DND-41 (cell line): ENCODE data around the gene FH.

ENCODE experiments used
- ATAC-seq: fragments of 200-7000 bp; cut with Tn5 transposase; 3 replicates; pipeline ENCODE4 v1.9.1; 2021; ENCODE audit warnings: low read depth; ENCODE audit not compliant: insufficient read depth
- DNase-seq: peaks from one replicate; pipeline ENCODE4 v3.0.0-alpha.2; 2020
- H2AFZ ChIP-seq: 2 replicates; pipeline ENCODE4 v1.6.0; 2012; ENCODE audit warnings: low read depth, low read length
- H3K27ac ChIP-seq: 2 replicates; pipeline ENCODE4 v1.5.1; 2012; ENCODE audit warnings: low read length, inconsistent platforms
- H3K27me3 ChIP-seq: fragments of 200-600 bp; sonication (generic); 2 replicates; pipeline ENCODE4 v1.6.0; 2012; ENCODE audit warnings: low read length, mild to moderate bottlenecking, inconsistent platforms; ENCODE audit not compliant: insufficient read depth, poor library complexity
- H3K36me3 ChIP-seq: 2 replicates; pipeline ENCODE4 v1.5.1; 2012; ENCODE audit warnings: low read length, inconsistent platforms; ENCODE audit not compliant: insufficient read depth
- H3K4me1 ChIP-seq: 2 replicates; pipeline ENCODE4 v1.5.1; 2012; ENCODE audit warnings: mild to moderate bottlenecking, low read length; ENCODE audit not compliant: insufficient read depth
- H3K4me2 ChIP-seq: 2 replicates; pipeline ENCODE4 v1.6.0; 2012; ENCODE audit warnings: mild to moderate bottlenecking, moderate library complexity, low read length, inconsistent platforms; ENCODE audit not compliant: insufficient read depth
- H3K4me3 ChIP-seq, 2 experiments: fragments of 200-600 bp in 1 of 2; shearing (Covaris generic) in 1 of 2; 2 replicates each; pipeline ENCODE4 v1.5.1; 2012 to 2016; ENCODE audit warnings: inconsistent platforms in 2 of 2, low read length in 2 of 2, mild to moderate bottlenecking in 2 of 2, low read depth in 1 of 2, moderate library complexity in 1 of 2
- H3K79me2 ChIP-seq: 2 replicates; pipeline ENCODE4 v1.6.0; 2012; ENCODE audit warnings: low read length, inconsistent platforms; ENCODE audit not compliant: insufficient read depth
- H3K9ac ChIP-seq: 2 replicates; pipeline ENCODE4 v1.6.0; 2012; ENCODE audit warnings: low read depth, mild to moderate bottlenecking, inconsistent platforms, low read length, moderate library complexity
- H3K9me3 ChIP-seq: 2 replicates; pipeline ENCODE4 v1.5.1; 2012; ENCODE audit warnings: low read length, moderate library complexity, mild to moderate bottlenecking, inconsistent platforms; ENCODE audit not compliant: insufficient read depth, severe bottlenecking
- H4K20me1 ChIP-seq: 2 replicates; pipeline ENCODE4 v1.6.0; 2012; ENCODE audit warnings: low read length; ENCODE audit not compliant: insufficient read depth
- EZH2 ChIP-seq: IDR thresholded peaks from 3 replicates; pipeline ENCODE4 v1.6.1; 2012; ENCODE audit warnings: borderline replicate concordance, low read depth, mild to moderate bottlenecking, moderate library complexity, low read length, inconsistent platforms; ENCODE audit not compliant: severe bottlenecking
- TF ChIP-seq, protein P1 (sequence below): IDR thresholded peaks from 2 replicates; pipeline ENCODE4 v1.5.1; 2012; ENCODE audit warnings: borderline replicate concordance, low read length, moderate library complexity, mild to moderate bottlenecking; ENCODE audit not compliant: poor library complexity, severe bottlenecking; ENCODE audit errors: extremely low read depth

The FH gene

DNA sequence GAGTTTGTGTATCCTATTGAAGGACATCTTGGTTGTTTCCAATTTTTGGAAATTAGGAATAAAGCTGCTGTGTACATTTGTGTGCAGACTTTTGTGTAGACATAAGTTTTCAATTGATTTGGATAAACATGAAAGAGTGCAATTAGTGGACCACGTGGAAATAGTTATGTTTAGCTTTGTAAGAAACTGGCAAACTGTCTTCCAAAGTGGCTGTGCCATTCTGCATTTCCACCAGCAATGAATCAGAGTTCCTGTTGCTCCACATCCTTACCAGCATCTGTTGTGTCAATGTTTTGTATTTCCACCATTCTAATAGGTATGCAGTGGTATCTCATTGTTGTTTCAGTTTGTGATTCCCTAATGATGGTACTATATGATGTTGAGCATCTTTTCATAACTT lies 46.5 kb downstream of the FH start:
- Histone ChIP-seq H3K9me3 (no peaks in the 10 kb centered on the region), H3K4me1 (no peaks in the 10 kb centered on the region), H3K79me2 (no peaks in the 10 kb centered on the region), H4K20me1 (no peaks in the 10 kb centered on the region), H2AFZ (no peak overlapping the region), H3K4me2 (no peak overlapping the region), H3K27ac (no peak overlapping the region), H3K9ac (no peak overlapping the region), H3K27me3 (no peaks in the 10 kb centered on the region), H3K36me3 (no peaks in the 10 kb centered on the region), H3K4me3 (no peak overlapping the region)
- TF ChIP-seq EZH2: no peak
- TF ChIP-seq, protein P1, sequence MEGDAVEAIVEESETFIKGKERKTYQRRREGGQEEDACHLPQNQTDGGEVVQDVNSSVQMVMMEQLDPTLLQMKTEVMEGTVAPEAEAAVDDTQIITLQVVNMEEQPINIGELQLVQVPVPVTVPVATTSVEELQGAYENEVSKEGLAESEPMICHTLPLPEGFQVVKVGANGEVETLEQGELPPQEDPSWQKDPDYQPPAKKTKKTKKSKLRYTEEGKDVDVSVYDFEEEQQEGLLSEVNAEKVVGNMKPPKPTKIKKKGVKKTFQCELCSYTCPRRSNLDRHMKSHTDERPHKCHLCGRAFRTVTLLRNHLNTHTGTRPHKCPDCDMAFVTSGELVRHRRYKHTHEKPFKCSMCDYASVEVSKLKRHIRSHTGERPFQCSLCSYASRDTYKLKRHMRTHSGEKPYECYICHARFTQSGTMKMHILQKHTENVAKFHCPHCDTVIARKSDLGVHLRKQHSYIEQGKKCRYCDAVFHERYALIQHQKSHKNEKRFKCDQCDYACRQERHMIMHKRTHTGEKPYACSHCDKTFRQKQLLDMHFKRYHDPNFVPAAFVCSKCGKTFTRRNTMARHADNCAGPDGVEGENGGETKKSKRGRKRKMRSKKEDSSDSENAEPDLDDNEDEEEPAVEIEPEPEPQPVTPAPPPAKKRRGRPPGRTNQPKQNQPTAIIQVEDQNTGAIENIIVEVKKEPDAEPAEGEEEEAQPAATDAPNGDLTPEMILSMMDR: no peak
- DNase-seq: no peak
- ATAC-seq: no peak

DNA sequence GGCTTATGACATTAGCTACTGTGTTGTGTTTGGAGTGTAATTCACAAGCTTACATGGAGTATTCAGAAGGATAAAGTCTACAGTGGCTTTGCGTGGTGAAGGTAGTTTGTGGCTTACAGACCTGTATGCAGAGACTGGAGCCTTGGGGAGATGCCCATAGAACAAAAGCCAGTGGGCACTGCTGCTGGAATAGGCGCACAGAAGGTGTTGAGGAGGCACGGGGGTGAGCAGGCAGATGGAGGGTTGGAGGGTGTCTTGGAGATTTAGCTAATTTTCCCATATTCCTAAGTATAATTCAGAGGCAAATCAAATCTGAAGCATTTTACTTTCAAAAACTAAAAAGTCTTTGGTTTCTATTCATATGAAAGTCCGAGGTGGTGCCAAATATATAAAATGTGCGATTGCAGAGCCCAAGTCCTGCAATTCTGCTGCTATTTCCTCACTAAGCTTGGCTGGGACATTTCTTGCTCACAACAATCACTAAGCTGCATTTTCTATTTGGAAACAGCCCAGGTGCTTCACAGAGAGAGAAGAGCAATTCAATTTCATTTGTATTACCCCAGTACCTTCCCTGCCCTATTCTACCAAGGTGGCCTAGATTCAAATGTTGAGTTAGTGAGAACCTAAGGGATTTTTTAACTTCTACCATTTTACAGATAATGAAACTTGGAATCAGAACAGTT lies 48.5 kb downstream of the FH start:
- Histone ChIP-seq H3K4me1 (no peaks in the 10 kb centered on the region), H3K27ac (no peak overlapping the region), H4K20me1 (no peaks in the 10 kb centered on the region), H3K27me3 (no peaks in the 10 kb centered on the region), H3K4me2 (no peak overlapping the region), H3K4me3 (no peak overlapping the region), H3K79me2 (no peaks in the 10 kb centered on the region), H3K36me3 (no peaks in the 10 kb centered on the region), H2AFZ (no peak overlapping the region), H3K9ac (no peak overlapping the region), H3K9me3 (no peaks in the 10 kb centered on the region)
- no peak for TF ChIP-seq EZH2
- TF ChIP-seq, protein P1: no peak
- ATAC-seq (no peak), DNase-seq (no peak)

DNA sequence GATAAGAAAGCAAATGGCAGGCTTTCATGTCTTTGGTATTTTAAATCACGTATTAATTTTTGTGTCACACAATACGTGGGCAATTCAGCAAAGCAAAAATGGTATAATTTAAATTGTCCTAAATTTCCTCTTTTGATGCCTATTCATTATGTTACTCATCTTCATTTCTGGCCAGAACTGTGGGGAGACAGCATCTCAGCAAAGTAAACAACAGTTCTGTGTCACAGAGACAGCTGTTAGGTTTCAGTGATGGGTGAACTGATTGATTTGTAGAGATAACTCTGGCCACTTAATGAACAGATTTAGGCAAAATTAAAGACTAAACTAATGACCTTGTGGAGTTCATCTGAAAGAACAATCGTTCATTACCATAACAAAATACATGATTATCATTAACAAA lies 49.2 kb downstream of the FH start:
- TF ChIP-seq, protein P1: no peak
- TF ChIP-seq EZH2: no peak
- no peaks in the 10 kb centered on the region for H3K9me3 ChIP-seq
- no peak overlapping the region for H3K4me3 ChIP-seq
- no peaks in the 10 kb centered on the region for H4K20me1 ChIP-seq
- H3K36me3 ChIP-seq: no peaks in the 10 kb centered on the region
- no peak overlapping the region for H3K4me2 ChIP-seq
- H3K27me3 ChIP-seq: no peaks in the 10 kb centered on the region
- ATAC-seq: no peak
- H3K79me2 ChIP-seq: no peaks in the 10 kb centered on the region
- H3K4me1 ChIP-seq: no peaks in the 10 kb centered on the region
- DNase-seq: no peak
- no peak overlapping the region for H2AFZ ChIP-seq
- H3K9ac ChIP-seq: no peak overlapping the region
- no peak overlapping the region for H3K27ac ChIP-seq
